Esophagus muscularis mucosa (tissue), 4 donors: ENCODE results near the gene CLEC16A. TPM values are rescaled to one million over a fixed set of nuclear protein-coding genes. Genes with fewer than 3 reads are reported as not detected.
A peak's percentile ranks its signal among the peaks of the same experiment; 100 is the strongest.

Experiments used
- DNase-seq: peaks from one replicate; pipeline ENCODE4 v3.0.0-alpha.2; 2017; ENCODE audit errors: extremely low spot score
- H3K27ac ChIP-seq, 4 donors: fragments of 200-600 bp; sonication (generic); replicated peaks in 1 of 4; 1 replicate in 3 of 4; 2 replicates in 1 of 4; pipeline ENCODE4 v1.5.1; 2016 to 2019; ENCODE audit warnings: mild to moderate bottlenecking in 1 of 4
- H3K27me3 ChIP-seq, 4 donors: fragments of 200-600 bp; sonication (generic); one replicate each; pipeline versions ENCODE4 v1.5.1 to v1.6.0; 2016 to 2019
- H3K36me3 ChIP-seq, 4 donors: fragments of 200-600 bp; sonication (generic); one replicate each; pipeline ENCODE4 v1.5.1; 2016 to 2019
- H3K4me1 ChIP-seq, 4 donors: fragments of 200-600 bp; sonication (generic); one replicate each; pipeline ENCODE4 v1.5.1; 2016 to 2019
- H3K4me3 ChIP-seq, 4 donors: fragments of 200-600 bp; sonication (generic); 1 replicate in 2 of 4; 2 replicates in 2 of 4; pipeline ENCODE4 v1.5.1; 2016 to 2019; ENCODE audit warnings: mild to moderate bottlenecking in 4 of 4, moderate library complexity in 1 of 4
- H3K9me3 ChIP-seq, 4 donors: fragments of 200-600 bp; sonication (generic); 1 replicate in 3 of 4; 2 replicates in 1 of 4; pipeline ENCODE4 v1.5.1; 2016 to 2019
- EP300 ChIP-seq: sonication (generic); formaldehyde crosslinking; IDR thresholded peaks from one replicate; pipeline ENCODE4 v1.6.1; 2017; ENCODE audit warnings: antibody characterized with exemption
- POLR2A ChIP-seq: fragments of 450-650 bp; IDR thresholded peaks from one replicate; pipeline ENCODE4 v1.6.1; 2017; ENCODE audit warnings: antibody characterized with exemption, moderate library complexity, mild to moderate bottlenecking, low read depth
- POLR2AphosphoS5 ChIP-seq, 2 donors: sonication (generic); formaldehyde crosslinking; IDR thresholded peaks; one replicate each; pipeline ENCODE4 v1.6.1; 2017; ENCODE audit warnings: antibody characterized with exemption in 2 of 2
- WGBS: methylation state at CpG from one replicate; pipeline ENCODE4 v1.1.5; 2018; 5-methylcytosine and 5-hydroxymethylcytosine counted together
- intact Hi-C: fragments of 100-400 bp; cut with DNase I; formaldehyde crosslinking; loops from one replicate; pipeline ENCODE4 v1.15.1; 2023
- total RNA-seq, 4 donors: library from RNA; depleted of rRNA; stranded (reverse); fragments of >200 nt; gene quantifications; one replicate each; pipeline versions ENCODE4 v1.1.0 to v1.2.1, GENCODE V29; 2016
- TF ChIP-seq, protein P1 (sequence below), 3 experiments: fragments of 200-600 bp in 2 of 3; fragments of 450-650 bp in 1 of 3; sonication (generic) in 2 of 3; IDR thresholded peaks; one replicate each; pipeline ENCODE4 v1.5.1; 2017 to 2019; ENCODE audit warnings: antibody characterized with exemption in 3 of 3, mild to moderate bottlenecking in 2 of 3, moderate library complexity in 1 of 3

The CLEC16A gene
- total RNA-seq, 4 donors from 2014 or later, result 22.3 to 34.7 (median 29.2) TPM

DNA sequence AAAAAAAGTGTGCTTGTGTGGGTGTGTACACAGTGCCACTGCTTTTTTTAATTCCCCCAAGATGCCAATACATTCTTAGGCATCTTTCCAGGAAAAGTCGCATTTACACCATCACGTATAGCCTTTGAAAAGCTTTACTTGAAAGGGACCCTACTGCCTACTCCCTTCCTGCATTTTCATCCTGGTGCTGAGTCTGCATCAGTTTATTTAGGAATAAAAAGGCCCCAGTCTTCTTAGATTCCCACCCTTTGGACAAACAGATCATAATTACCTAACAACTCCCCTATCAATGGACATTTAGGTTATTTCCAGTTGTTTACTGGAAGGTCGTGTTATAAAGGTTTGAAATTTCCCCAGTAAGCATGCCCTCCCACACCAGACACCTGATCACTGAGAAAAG is 54.9 kb downstream of the CLEC16A start:
- no peaks in the 10 kb centered on the region for H3K9me3 ChIP-seq
- H3K27ac ChIP-seq, result no peak overlapping the region
- no peak for DNase-seq
- WGBS, result 73% methylated on average over 3 of the region's 3 CpGs
- no peaks in the 10 kb centered on the region for H3K27me3 ChIP-seq
- H3K4me1 ChIP-seq, result peaks cover 0 to 5% (median 4%) of the 10 kb centered on the region in 4 donors
- intact Hi-C loops, result no loop called here
- TF ChIP-seq EP300 (no peak), POLR2AphosphoS5 (IDR thresholded peaks at IDR 0.05) (no peak), POLR2A (no peak)
- TF ChIP-seq, protein P1, sequence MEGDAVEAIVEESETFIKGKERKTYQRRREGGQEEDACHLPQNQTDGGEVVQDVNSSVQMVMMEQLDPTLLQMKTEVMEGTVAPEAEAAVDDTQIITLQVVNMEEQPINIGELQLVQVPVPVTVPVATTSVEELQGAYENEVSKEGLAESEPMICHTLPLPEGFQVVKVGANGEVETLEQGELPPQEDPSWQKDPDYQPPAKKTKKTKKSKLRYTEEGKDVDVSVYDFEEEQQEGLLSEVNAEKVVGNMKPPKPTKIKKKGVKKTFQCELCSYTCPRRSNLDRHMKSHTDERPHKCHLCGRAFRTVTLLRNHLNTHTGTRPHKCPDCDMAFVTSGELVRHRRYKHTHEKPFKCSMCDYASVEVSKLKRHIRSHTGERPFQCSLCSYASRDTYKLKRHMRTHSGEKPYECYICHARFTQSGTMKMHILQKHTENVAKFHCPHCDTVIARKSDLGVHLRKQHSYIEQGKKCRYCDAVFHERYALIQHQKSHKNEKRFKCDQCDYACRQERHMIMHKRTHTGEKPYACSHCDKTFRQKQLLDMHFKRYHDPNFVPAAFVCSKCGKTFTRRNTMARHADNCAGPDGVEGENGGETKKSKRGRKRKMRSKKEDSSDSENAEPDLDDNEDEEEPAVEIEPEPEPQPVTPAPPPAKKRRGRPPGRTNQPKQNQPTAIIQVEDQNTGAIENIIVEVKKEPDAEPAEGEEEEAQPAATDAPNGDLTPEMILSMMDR (IDR thresholded peaks at IDR 0.05), result no peak
- no peak overlapping the region for H3K4me3 ChIP-seq
- H3K36me3 ChIP-seq, result peaks cover 0 to 52% (median 38%) of the 10 kb centered on the region in 4 donors

DNA sequence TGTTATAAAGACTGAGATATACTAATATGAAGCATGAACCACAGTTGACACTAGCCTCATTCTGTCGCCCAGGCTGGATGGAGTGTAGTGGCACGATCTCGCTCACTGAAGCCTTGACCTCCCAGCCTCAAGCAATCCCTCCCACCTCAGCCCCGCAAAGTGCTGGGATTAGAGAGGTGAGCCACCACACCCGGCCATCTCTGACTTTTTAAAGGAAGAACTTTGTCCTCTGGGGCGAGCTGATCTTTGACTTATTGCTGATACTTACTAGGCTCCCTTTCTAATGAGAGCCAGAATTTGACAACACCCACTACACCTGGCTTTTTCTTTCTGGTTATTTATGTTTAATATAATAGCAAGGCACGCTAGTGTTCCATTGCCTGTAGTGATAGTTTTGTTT is 57.2 kb downstream of the CLEC16A start:
- TF ChIP-seq POLR2AphosphoS5 (IDR thresholded peaks at IDR 0.05) (no peak), POLR2A (no peak), EP300 (no peak)
- TF ChIP-seq, protein P1 (IDR thresholded peaks at IDR 0.05), result no peak
- Histone ChIP-seq H3K9me3 (no peaks in the 10 kb centered on the region), H3K4me3 (no peak overlapping the region), H3K27me3 (no peaks in the 10 kb centered on the region), H3K4me1 (peaks cover 0 to 22% (median 21%) of the 10 kb centered on the region in 4 donors), H3K27ac (no peak overlapping the region), H3K36me3 (peaks cover 0 to 35% (median 29%) of the 10 kb centered on the region in 4 donors)
- intact Hi-C loops, result no loop called here
- WGBS, result 92% methylated on average over 7 of the region's 7 CpGs
- DNase-seq, result no peak

DNA sequence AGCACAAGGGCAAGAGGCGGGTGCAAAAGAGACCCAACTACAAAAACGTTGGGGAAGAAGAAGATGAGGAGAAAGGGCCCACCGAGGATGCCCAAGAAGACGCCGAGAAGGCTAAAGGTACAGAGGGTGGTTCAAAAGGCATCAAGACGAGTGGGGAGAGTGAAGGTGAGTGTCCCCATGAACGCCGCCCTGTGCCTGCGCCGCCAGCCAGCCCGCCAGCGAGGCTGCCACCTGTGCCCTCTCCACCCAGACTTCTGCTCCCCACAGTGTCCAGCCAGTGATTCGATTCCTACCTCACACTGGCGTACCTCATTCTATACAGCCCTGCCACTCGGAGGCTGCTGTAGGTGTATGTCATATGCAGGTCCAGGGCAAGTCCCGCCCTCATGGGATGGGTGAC is 58.8 kb downstream of the CLEC16A start:
- WGBS, result 97% methylated on average over 16 of the region's 16 CpGs
- TF ChIP-seq EP300, result no peak
- TF ChIP-seq, protein P1 (IDR thresholded peaks at IDR 0.05), result no peak
- TF ChIP-seq POLR2A, result no peak
- TF ChIP-seq POLR2AphosphoS5 (IDR thresholded peaks at IDR 0.05), result no peak
- H3K27me3 ChIP-seq, result no peaks in the 10 kb centered on the region
- DNase-seq, result no peak
- H3K36me3 ChIP-seq, result peaks cover 0 to 29% (median 19%) of the 10 kb centered on the region in 4 donors
- no peaks in the 10 kb centered on the region for H3K9me3 ChIP-seq
- no peak overlapping the region for H3K4me3 ChIP-seq
- H3K4me1 ChIP-seq, result peaks cover 0 to 22% (median 21%) of the 10 kb centered on the region in 4 donors
- intact Hi-C loops, result no loop called here
- no peak overlapping the region for H3K27ac ChIP-seq

DNA sequence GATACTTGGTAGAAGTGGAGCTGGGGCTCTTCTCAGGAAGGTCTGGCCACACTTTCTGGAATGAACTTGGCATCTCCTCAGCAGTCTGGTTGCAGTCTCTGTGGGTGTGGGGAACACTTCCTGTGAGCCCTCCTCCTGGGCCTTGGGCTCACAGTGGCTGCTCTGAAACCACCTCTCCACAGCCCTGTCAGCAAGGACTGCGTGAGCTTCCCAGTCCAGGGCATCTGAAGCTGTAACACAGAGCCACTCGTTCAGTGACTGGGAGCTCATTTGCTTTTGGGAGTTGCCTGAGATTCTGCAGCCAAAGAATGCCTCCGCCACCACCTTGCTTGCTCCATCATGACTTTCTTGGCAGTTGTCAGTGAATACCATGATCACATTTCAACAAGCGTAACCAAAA is 60.0 kb downstream of the CLEC16A start:
- Histone ChIP-seq H3K27me3 (no peaks in the 10 kb centered on the region), H3K4me3 (no peak overlapping the region), H3K9me3 (no peaks in the 10 kb centered on the region), H3K4me1 (peaks cover 0 to 22% (median 21%) of the 10 kb centered on the region in 4 donors), H3K27ac (peak overlapping the region; percentile 36 to 76 (median 56)), H3K36me3 (peaks cover 0 to 29% (median 18%) of the 10 kb centered on the region in 4 donors)
- DNase-seq, result no peak
- WGBS, result 64% methylated on average over 4 of the region's 4 CpGs
- TF ChIP-seq EP300 (no peak), POLR2A (no peak), POLR2AphosphoS5 (IDR thresholded peaks at IDR 0.05) (no peak)
- TF ChIP-seq, protein P1 (IDR thresholded peaks at IDR 0.05), result no peak
- intact Hi-C loops, result no loop called here
